Panc1 (cell line): ENCODE results near the gene KRT84. TPM values are rescaled to one million over a fixed set of nuclear protein-coding genes. Genes with fewer than 3 reads are reported as not detected.

Experiments
- ATAC-seq: fragments of 200-7000 bp; cut with Tn5 transposase; 2 replicates; pipeline ENCODE4 v1.9.1; 2020; ENCODE audit warnings: mild to moderate bottlenecking, moderate library complexity
- BruUV-seq: library from RNA; stranded (reverse); fragments of 400-500 nt; replicated peaks from 2 replicates; lab custom pipeline; 2021; lab: Mats Ljungman, UMichigan
- CTCF ChIA-PET: fragments of 300-600 bp; sonication (Branson Sonifier 250); formaldehyde crosslinking; loops from one replicate; lab custom pipeline; 2022; ENCODE audit warnings: antibody characterized with exemption; lab: Charles Lee
- POLR2A ChIA-PET: fragments of 300-600 bp; sonication (Branson Sonifier 250); formaldehyde crosslinking; loops from one replicate; lab custom pipeline; 2022; ENCODE audit warnings: antibody characterized with exemption; lab: Charles Lee
- DNase-seq: peaks from one replicate; pipeline ENCODE4 v3.0.0-alpha.2; 2010; ENCODE audit warnings: low read depth, low spot score
- H3K27ac ChIP-seq: 2 replicates; pipeline ENCODE4 v1.5.1; 2011; ENCODE audit warnings: mild to moderate bottlenecking, low read length, inconsistent platforms
- H3K27me3 ChIP-seq: fragments of 200-500 bp; sonication (Bioruptor generic); 2 replicates; pipeline ENCODE4 v1.6.0; 2014; ENCODE audit warnings: low read length, inconsistent platforms; ENCODE audit not compliant: control insufficient read depth, insufficient read depth
- H3K36me3 ChIP-seq: fragments of 200-500 bp; sonication (Bioruptor generic); 2 replicates; pipeline ENCODE4 v1.5.1; 2014; ENCODE audit warnings: inconsistent platforms, mild to moderate bottlenecking, low read length, moderate library complexity; ENCODE audit not compliant: control insufficient read depth, insufficient read depth
- H3K4me1 ChIP-seq: 2 replicates; pipeline ENCODE4 v1.5.1; 2011; ENCODE audit warnings: inconsistent platforms, mild to moderate bottlenecking, low read length, moderate library complexity; ENCODE audit not compliant: control insufficient read depth, insufficient read depth
- H3K4me3 ChIP-seq, 2 experiments: 2 replicates each; pipeline ENCODE4 v1.5.1; 2011 to 2012; ENCODE audit warnings: low read depth in 2 of 2, low read length in 2 of 2, mild to moderate bottlenecking in 2 of 2, inconsistent platforms in 1 of 2, moderate library complexity in 1 of 2
- H3K9me3 ChIP-seq: fragments of 200-500 bp; sonication (Bioruptor generic); 2 replicates; pipeline ENCODE4 v1.5.1; 2014; ENCODE audit warnings: low read depth, mild to moderate bottlenecking, inconsistent platforms, low read length, moderate library complexity; ENCODE audit not compliant: control insufficient read depth, insufficient read depth
- CTCF ChIP-seq: fragments of 450-650 bp; IDR thresholded peaks from 2 replicates; pipeline ENCODE4 v1.5.1; 2017; ENCODE audit warnings: mild to moderate bottlenecking
- POLR2AphosphoS5 ChIP-seq: IDR thresholded peaks from 2 replicates; pipeline ENCODE4 v1.6.1; 2012; ENCODE audit warnings: mild to moderate bottlenecking, low read depth, low read length, moderate library complexity
- REST ChIP-seq, 2 experiments: IDR thresholded peaks; 2 replicates each; pipeline ENCODE4 v1.6.1; 2011 to 2012; ENCODE audit warnings: low read depth in 2 of 2, control low read depth in 1 of 2, low read length in 1 of 2, mild to moderate bottlenecking in 1 of 2, moderate library complexity in 1 of 2; ENCODE audit not compliant: insufficient read depth in 1 of 2
- SIN3A ChIP-seq: IDR thresholded peaks from 2 replicates; pipeline ENCODE4 v1.6.1; 2012; ENCODE audit warnings: low read depth, mild to moderate bottlenecking, low read length, moderate library complexity, borderline replicate concordance; ENCODE audit not compliant: insufficient read depth
- TCF7L2 ChIP-seq: IDR thresholded peaks from 2 replicates; pipeline ENCODE4 v1.6.1; 2011; ENCODE audit warnings: mild to moderate bottlenecking, low read depth, low read length, inconsistent platforms
- in situ Hi-C: cut with HindIII; loops from 2 replicates; pipeline ENCODE4 v1.10.0; 2016; ENCODE audit warnings: low sequenced_read_pairs, low pct_unique_long_range_greater_than_20kb
- intact Hi-C: fragments of 100-400 bp; cut with micrococcal nuclease; formaldehyde crosslinking; loops from one replicate; pipeline ENCODE4 v1.10.0; 2022; ENCODE audit not compliant: unreplicated experiment
- total RNA-seq: library from RNA; stranded (reverse); gene quantifications from one replicate; pipeline ENCODE4 v1.2.1, GENCODE V29; 2021; ENCODE audit not compliant: unreplicated experiment

KRT84 gene
- total RNA-seq, 1 experiment from 2014 or later: not detected

- no peaks in the 10 kb centered on the region for H3K9me3 ChIP-seq
- ATAC-seq: no peak
- in situ Hi-C loops: no loop called here
Observed at GRCh38 chr12:52407918-52408317, 22.5 kb upstream of the KRT84 start.

GRCh38 chr12:52405922-52406385 is 20.5 kb upstream of the KRT84 start, which contains the start of gene KRT82:
Gene KRT82, minus strand, starts transcription at chr12:52406335. Its CDS starts 58 bp downstream, at chr12:52406277.
- H3K27ac ChIP-seq: no peak within 1 kb of the TSS
- no peaks in the 10 kb centered on the region for H3K27me3 ChIP-seq
- no peaks in the 10 kb centered on the region for H3K9me3 ChIP-seq
- ChIA-PET POLR2A (no interaction called here), CTCF (interaction anchor here (0.6 kb wide), 1 partner anchor 280 kb away, joined by 5 read pairs; no protein-coding TSS in a partner anchor)
- H3K4me3 ChIP-seq: no peak within 1 kb of the TSS
- intact Hi-C loops: no loop called here
- no peak for ATAC-seq
- H3K36me3 ChIP-seq: no peaks in the 10 kb centered on the region
- in situ Hi-C loops: no loop called here
- H3K4me1 ChIP-seq: no peaks in the 10 kb centered on the region
- BruUV-seq: no TSS peak
- DNase-seq: no peak
- no peak for TF ChIP-seq REST (IDR thresholded peaks at IDR 0.05; ENCODE audit: insufficient read depth in 1 of 2, low read depth in 2 of 2, low read length in 1 of 2)
- TF ChIP-seq TCF7L2: no peak
- no peak for TF ChIP-seq SIN3A
- TF ChIP-seq POLR2AphosphoS5: no peak
- no peak for TF ChIP-seq CTCF

More at GRCh38 chr12:52407918-52408317, 22.5 kb upstream of the KRT84 start:
- BruUV-seq: no TSS peak
- TF ChIP-seq REST (IDR thresholded peaks at IDR 0.05; ENCODE audit: insufficient read depth in 1 of 2, low read depth in 2 of 2, low read length in 1 of 2) (no peak), CTCF (no peak; the same call in 1 of the 2 replicates), TCF7L2 (no peak), POLR2AphosphoS5 (no peak), SIN3A (no peak)
- intact Hi-C loops: no loop called here
- no peaks in the 10 kb centered on the region for H3K27me3 ChIP-seq
- no peak overlapping the region for H3K4me3 ChIP-seq
- no peak for DNase-seq
- no peaks in the 10 kb centered on the region for H3K4me1 ChIP-seq
- CTCF ChIA-PET: interaction anchor here (0.7 kb wide), 1 partner anchor 16 kb away, joined by 4 read pairs; no protein-coding TSS in a partner anchor
- POLR2A ChIA-PET: no interaction called here
- H3K27ac ChIP-seq: no peak overlapping the region
- H3K36me3 ChIP-seq: no peaks in the 10 kb centered on the region
